NCI-H524 (cell line): ENCODE measurements around the gene ZNF195.
"Not testable (repeated sequence)": the region's sequence is repeated elsewhere in the genome, so short reads cannot be mapped to it uniquely, and the experiment has no call there.

Experiments used
- DNase-seq, 2 experiments: peaks; one replicate each; lab custom pipeline; 2025; lab: John Stamatoyannopoulos, UW

Gene ZNF195

GRCh38 chr11:3402181-3402860 is 23.4 kb upstream of the ZNF195 start:
- not testable (repeated sequence) for DNase-seq

- DNase-seq, result not testable (repeated sequence)
These were observed 22.1 kb upstream of the ZNF195 start for GRCh38 chr11:3401052-3401451.

- not testable (repeated sequence) for DNase-seq
These were observed 19.6 kb upstream of the ZNF195 start for GRCh38 chr11:3398509-3398908.

- not testable (repeated sequence) for DNase-seq
These were observed 19.2 kb upstream of the ZNF195 start for GRCh38 chr11:3398106-3398505.

- not testable (repeated sequence) for DNase-seq
These were observed 18.3 kb upstream of the ZNF195 start for GRCh38 chr11:3397210-3397609.

- not testable (repeated sequence) for DNase-seq
These were observed 16.5 kb upstream of the ZNF195 start for GRCh38 chr11:3395468-3395867.

- DNase-seq, result not testable (repeated sequence)
These were observed 16.0 kb upstream of the ZNF195 start for GRCh38 chr11:3394956-3395355.

- DNase-seq, result not testable (repeated sequence)
These were observed 14.5 kb upstream of the ZNF195 start for GRCh38 chr11:3393450-3393849.

GRCh38 chr11:3382613-3383285 is 3.8 kb upstream of the ZNF195 start:
- DNase-seq, result no peak

GRCh38 chr11:3381794-3382193 is 2.8 kb upstream of the ZNF195 start:
- no peak for DNase-seq

GRCh38 chr11:3380706-3381545 is 2.0 kb upstream of the ZNF195 start:
- DNase-seq, result no peak

- no peak for DNase-seq
These were observed 3.4 kb downstream of the ZNF195 start for GRCh38 chr11:3375552-3375951.

- no peak for DNase-seq
These were observed 8.6 kb downstream of the ZNF195 start for GRCh38 chr11:3370311-3370870.

- no peak for DNase-seq
These were observed 9.6 kb downstream of the ZNF195 start for GRCh38 chr11:3369366-3369765.

GRCh38 chr11:3368199-3368598 is 10.7 kb downstream of the ZNF195 start:
- no peak for DNase-seq

- no peak for DNase-seq
These were observed 11.7 kb downstream of the ZNF195 start for GRCh38 chr11:3367221-3367620.

GRCh38 chr11:3359092-3359824 is 19.7 kb downstream of the ZNF195 start:
- DNase-seq, result no peak

GRCh38 chr11:3357994-3358676 is 20.8 kb downstream of the ZNF195 start:
- DNase-seq, result no peak

GRCh38 chr11:3357302-3357701 is 21.6 kb downstream of the ZNF195 start:
- DNase-seq, result no peak

GRCh38 chr11:3356858-3357257 is 22.1 kb downstream of the ZNF195 start:
- DNase-seq, result no peak

GRCh38 chr11:3353066-3353465 is 25.9 kb downstream of the ZNF195 start:
- DNase-seq, result no peak
